ENCODE data around the gene DLG4. TPM values are rescaled to one million over a fixed set of nuclear protein-coding genes. Genes with fewer than 3 reads are reported as not detected.

DLG4 gene
- total RNA-seq, 2 experiments from 2014 or later, result 15.4 to 27.3 TPM

DNA sequence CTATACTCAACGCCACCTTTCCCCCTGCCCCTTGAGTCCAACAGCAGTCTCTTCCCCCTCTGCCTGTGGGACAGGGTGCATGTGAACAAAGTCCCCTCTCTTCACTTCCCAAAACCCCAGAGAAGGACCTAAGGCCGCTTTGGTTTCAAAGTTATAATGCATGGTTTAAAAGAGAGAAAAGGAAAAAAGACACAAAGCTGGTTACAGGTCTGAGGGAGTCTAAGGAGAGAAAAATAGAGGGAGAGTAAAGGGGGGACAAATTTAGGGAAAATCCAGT lies 23.8 kb upstream of the DLG4 start:
- CTCF ChIA-PET (ENCODE audit: unreplicated experiment), result no interaction called here
- DNase-seq (ENCODE audit: low spot score), result no peak
- peaks cover 31% of the 10 kb centered on the region for H3K4me1 ChIP-seq (ENCODE audit: insufficient read depth, low read length, poor library complexity, severe bottlenecking)

DNA sequence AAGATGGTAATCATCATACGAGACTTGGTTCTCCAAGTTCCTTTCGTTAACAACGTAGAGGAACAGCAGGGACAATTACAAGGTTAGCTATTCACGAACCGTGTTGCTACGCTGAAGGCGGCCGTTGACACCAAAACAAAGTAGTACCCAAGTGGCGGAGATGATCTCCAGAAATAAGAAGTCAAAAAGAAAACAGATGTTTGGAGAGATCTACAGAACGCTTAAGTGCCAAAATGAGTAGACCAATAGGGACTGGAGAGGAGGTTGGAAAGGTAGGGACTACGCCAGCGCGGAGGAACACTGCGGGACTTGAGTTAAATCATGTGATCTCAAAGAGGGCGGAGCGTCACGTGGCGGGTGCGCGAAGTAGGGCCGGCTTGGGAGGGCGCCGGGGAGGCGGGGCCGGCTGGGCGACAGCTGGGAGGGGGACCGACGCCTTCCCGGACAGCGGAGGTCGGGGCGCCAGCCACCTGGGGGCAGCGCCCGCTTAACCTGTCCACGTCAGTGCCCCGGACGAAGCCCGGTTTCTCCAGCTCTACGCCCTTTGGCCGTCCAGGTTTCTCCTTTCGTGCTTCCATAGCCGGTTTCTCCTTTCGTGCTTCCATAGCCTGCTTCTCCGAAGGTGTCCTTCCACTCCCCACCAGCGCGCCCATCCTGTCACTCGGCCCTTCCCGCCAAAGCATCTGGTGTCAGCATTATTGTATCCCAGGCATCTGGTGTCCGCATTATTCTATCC lies 23.2 kb upstream of the DLG4 start:
- Histone ChIP-seq H3K27ac (ENCODE audit: low read depth, low read length, poor library complexity, severe bottlenecking) (peak overlapping the region; percentile 72), H4K20me1 (ENCODE audit: insufficient read depth, low read length) (no peaks in the 10 kb centered on the region), H3K4me1 (ENCODE audit: insufficient read depth, low read length, poor library complexity, severe bottlenecking) (peaks cover 31% of the 10 kb centered on the region), H2AFZ (ENCODE audit: low read length) (peak overlapping the region; percentile 42; the same call in 1 of the 2 replicates), H3K9me2 (ENCODE audit: insufficient read depth, low read length) (no peaks in the 10 kb centered on the region), H3K36me3 (ENCODE audit: insufficient read depth, low read length) (peaks cover 63% of the 10 kb centered on the region), H3K4me2 (ENCODE audit: low read length) (peak overlapping the region; percentile 93), H3K4me3 (ENCODE audit: low read depth, low read length, poor library complexity, severe bottlenecking) (peak overlapping the region; percentile 86), H3K9me3 (ENCODE audit: low read length) (no peaks in the 10 kb centered on the region), H3K79me2 (ENCODE audit: insufficient read depth, low read depth, low read length) (peaks cover 33% of the 10 kb centered on the region)
- no TSS peak for BruUV-seq (replicated peaks)
- ChIA-PET CTCF (ENCODE audit: unreplicated experiment) (no interaction called here), POLR2A (interaction anchor here (0.6 to 0.7 kb wide), 4 partner anchors 17 to 1294 kb away, joined by 3 to 7 read pairs (median 4); partner anchors contain the start of genes ACADVL and DLG4)
- no peak for TF ChIP-seq EZH2phosphoT487 (IDR thresholded peaks at IDR 0.05; ENCODE audit: borderline replicate concordance, low read depth, low read length)
- TF ChIP-seq, protein P1, sequence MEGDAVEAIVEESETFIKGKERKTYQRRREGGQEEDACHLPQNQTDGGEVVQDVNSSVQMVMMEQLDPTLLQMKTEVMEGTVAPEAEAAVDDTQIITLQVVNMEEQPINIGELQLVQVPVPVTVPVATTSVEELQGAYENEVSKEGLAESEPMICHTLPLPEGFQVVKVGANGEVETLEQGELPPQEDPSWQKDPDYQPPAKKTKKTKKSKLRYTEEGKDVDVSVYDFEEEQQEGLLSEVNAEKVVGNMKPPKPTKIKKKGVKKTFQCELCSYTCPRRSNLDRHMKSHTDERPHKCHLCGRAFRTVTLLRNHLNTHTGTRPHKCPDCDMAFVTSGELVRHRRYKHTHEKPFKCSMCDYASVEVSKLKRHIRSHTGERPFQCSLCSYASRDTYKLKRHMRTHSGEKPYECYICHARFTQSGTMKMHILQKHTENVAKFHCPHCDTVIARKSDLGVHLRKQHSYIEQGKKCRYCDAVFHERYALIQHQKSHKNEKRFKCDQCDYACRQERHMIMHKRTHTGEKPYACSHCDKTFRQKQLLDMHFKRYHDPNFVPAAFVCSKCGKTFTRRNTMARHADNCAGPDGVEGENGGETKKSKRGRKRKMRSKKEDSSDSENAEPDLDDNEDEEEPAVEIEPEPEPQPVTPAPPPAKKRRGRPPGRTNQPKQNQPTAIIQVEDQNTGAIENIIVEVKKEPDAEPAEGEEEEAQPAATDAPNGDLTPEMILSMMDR (conservative IDR thresholded peaks at IDR 0.05; ENCODE audit: low read length), result no peak
- intact Hi-C loops (cut with micrococcal nuclease; ENCODE audit: unreplicated experiment), result loop anchor here (5.0 kb wide), 1 partner anchor 329 kb away; no protein-coding TSS in a partner anchor
- peak; percentile 93 for DNase-seq (ENCODE audit: low spot score)

More for the DNA sequence above, 23.8 kb upstream of the DLG4 start:
- no peaks in the 10 kb centered on the region for H3K9me3 ChIP-seq (ENCODE audit: low read length)
- H3K79me2 ChIP-seq (ENCODE audit: insufficient read depth, low read depth, low read length), result peaks cover 38% of the 10 kb centered on the region
- TF ChIP-seq, protein P1 (conservative IDR thresholded peaks at IDR 0.05; ENCODE audit: low read length), result no peak
- no peak for TF ChIP-seq EZH2phosphoT487 (IDR thresholded peaks at IDR 0.05; ENCODE audit: borderline replicate concordance, low read depth, low read length)
- peak overlapping the region; percentile 86 for H3K4me3 ChIP-seq (ENCODE audit: low read depth, low read length, poor library complexity, severe bottlenecking)
- H4K20me1 ChIP-seq (ENCODE audit: insufficient read depth, low read length), result no peaks in the 10 kb centered on the region
- POLR2A ChIA-PET, result no interaction called here
- peak overlapping the region; percentile 26 for H3K27ac ChIP-seq (ENCODE audit: low read depth, low read length, poor library complexity, severe bottlenecking)
- no peak overlapping the region for H2AFZ ChIP-seq (ENCODE audit: low read length)
- H3K36me3 ChIP-seq (ENCODE audit: insufficient read depth, low read length), result peaks cover 65% of the 10 kb centered on the region
- H3K9me2 ChIP-seq (ENCODE audit: insufficient read depth, low read length), result no peaks in the 10 kb centered on the region
- intact Hi-C loops (cut with micrococcal nuclease; ENCODE audit: unreplicated experiment), result loop anchor here (5.0 kb wide), 1 partner anchor 329 kb away; no protein-coding TSS in a partner anchor
- BruUV-seq (replicated peaks), result no TSS peak
- H3K4me2 ChIP-seq (ENCODE audit: low read length), result peak overlapping the region; percentile 93
